WTC11 (cell line): Measurements from ENCODE around the gene TEDC2. TPM values are rescaled to one million over a fixed set of nuclear protein-coding genes. Genes with fewer than 3 reads are reported as not detected.

Source experiments
- ATAC-seq: fragments of 200-7000 bp; cut with Tn5 transposase; 2 replicates; pipeline ENCODE4 v1.10.0; 2021; ENCODE audit warnings: mild to moderate bottlenecking, moderate library complexity
- CTCF ChIA-PET: fragments of 300-600 bp; sonication (Branson Sonifier 250); formaldehyde crosslinking; loops from one replicate; lab custom pipeline; 2021; ENCODE audit warnings: antibody characterized with exemption; lab: Charles Lee
- POLR2A ChIA-PET: fragments of 350-600 bp; sonication (Branson Sonifier 250); formaldehyde crosslinking; loops from one replicate; lab custom pipeline; 2021; ENCODE audit warnings: antibody characterized with exemption; lab: Charles Lee
- DNase-seq: peaks from one replicate; pipeline ENCODE4 v3.0.0; 2021; ENCODE audit warnings: low spot score
- H3K27ac Mint-ChIP-seq: 2 replicates; pipeline ENCODE4 v1.8.0; 2021; ENCODE audit warnings: mixed read lengths
- H3K27me3 Mint-ChIP-seq: 2 replicates; pipeline ENCODE4 v1.8.0; 2021; ENCODE audit warnings: low read depth, mild to moderate bottlenecking, moderate library complexity, mixed read lengths
- H3K36me3 Mint-ChIP-seq: 2 replicates; pipeline ENCODE4 v1.8.0; 2021; ENCODE audit warnings: mixed read lengths
- H3K4me1 Mint-ChIP-seq: 2 replicates; pipeline ENCODE4 v1.8.0; 2022; ENCODE audit warnings: mixed read lengths
- H3K4me3 Mint-ChIP-seq: 2 replicates; pipeline ENCODE4 v1.8.0; 2021; ENCODE audit warnings: mild to moderate bottlenecking, moderate library complexity, mixed read lengths
- H3K9me3 Mint-ChIP-seq: 2 replicates; pipeline ENCODE4 v1.8.0; 2021; ENCODE audit warnings: mixed read lengths
- CBFB ChIP-seq: sonication (generic); formaldehyde crosslinking; IDR thresholded peaks from 2 replicates; pipeline ENCODE4 v1.8.1; 2022; ENCODE audit warnings: mild to moderate bottlenecking, low read depth, missing genetic modification reagents
- CREM ChIP-seq: sonication (generic); formaldehyde crosslinking; IDR thresholded peaks from 2 replicates; pipeline ENCODE4 v1.8.1; 2022; ENCODE audit warnings: mild to moderate bottlenecking, missing genetic modification reagents, moderate library complexity
- FOXP1 ChIP-seq: sonication (generic); formaldehyde crosslinking; IDR thresholded peaks from 2 replicates; pipeline ENCODE4 v1.8.0; 2022; ENCODE audit warnings: missing genetic modification reagents, mild to moderate bottlenecking, moderate library complexity, borderline replicate concordance
- KAT7 ChIP-seq: sonication (generic); formaldehyde crosslinking; IDR thresholded peaks from 2 replicates; pipeline ENCODE4 v1.8.1; 2023; ENCODE audit warnings: missing genetic modification reagents, mild to moderate bottlenecking, borderline replicate concordance
- MYBL2 ChIP-seq: sonication (generic); formaldehyde crosslinking; IDR thresholded peaks from 2 replicates; pipeline ENCODE4 v1.8.1; 2023; ENCODE audit warnings: mild to moderate bottlenecking, moderate library complexity, missing genetic modification reagents
- NFATC4 ChIP-seq: fragments of 250-450 bp; sonication (Bioruptor Pico); IDR thresholded peaks from 2 replicates; pipeline ENCODE4 v1.9.0; 2021; ENCODE audit warnings: mild to moderate bottlenecking
- NFE2L1 ChIP-seq: sonication (generic); formaldehyde crosslinking; IDR thresholded peaks from 2 replicates; pipeline ENCODE4 v1.8.1; 2023; ENCODE audit warnings: missing genetic modification reagents
- NR2C2 ChIP-seq: sonication (generic); formaldehyde crosslinking; IDR thresholded peaks from 2 replicates; pipeline ENCODE4 v1.8.0; 2022; ENCODE audit warnings: mild to moderate bottlenecking, missing genetic modification reagents
- NR3C1 ChIP-seq: sonication (generic); formaldehyde crosslinking; conservative IDR thresholded peaks from 2 replicates; pipeline ENCODE4 v1.8.1; 2023; ENCODE audit warnings: low read depth, mild to moderate bottlenecking, missing genetic modification reagents
- OVOL2 ChIP-seq: fragments of 250-450 bp; sonication (Bioruptor Pico); IDR thresholded peaks from 2 replicates; pipeline ENCODE4 v1.9.0; 2021; ENCODE audit warnings: mild to moderate bottlenecking, borderline replicate concordance
- SP1 ChIP-seq: sonication (generic); formaldehyde crosslinking; conservative IDR thresholded peaks from 2 replicates; pipeline ENCODE4 v1.8.1; 2022; ENCODE audit warnings: missing genetic modification reagents
- ZBTB21 ChIP-seq: sonication (generic); formaldehyde crosslinking; IDR thresholded peaks from 2 replicates; pipeline ENCODE4 v1.8.1; 2023; ENCODE audit warnings: mild to moderate bottlenecking, missing genetic modification reagents, borderline replicate concordance
- ZNF416 ChIP-seq: fragments of 250-450 bp; sonication (Bioruptor Pico); IDR thresholded peaks from 2 replicates; pipeline ENCODE4 v1.9.0; 2021; ENCODE audit warnings: mild to moderate bottlenecking, inconsistent platforms
- total RNA-seq: library from RNA; stranded (reverse); gene quantifications from 3 replicates; pipeline ENCODE4 v1.2.3, GENCODE V29; 2021
- TF ChIP-seq, protein P1 (sequence below): sonication (generic); formaldehyde crosslinking; IDR thresholded peaks from 2 replicates; pipeline ENCODE4 v1.8.1; 2023; ENCODE audit warnings: mild to moderate bottlenecking, missing genetic modification reagents
- TF ChIP-seq, protein P2 (sequence below): sonication (generic); formaldehyde crosslinking; IDR thresholded peaks from 2 replicates; pipeline ENCODE4 v1.8.0; 2023; ENCODE audit warnings: missing genetic modification reagents
- TF ChIP-seq, protein P3 (sequence below): sonication (generic); formaldehyde crosslinking; IDR thresholded peaks from 2 replicates; pipeline ENCODE4 v1.8.0; 2022; ENCODE audit warnings: mild to moderate bottlenecking, missing genetic modification reagents
- TF ChIP-seq, protein P4 (sequence below): sonication (generic); formaldehyde crosslinking; IDR thresholded peaks from 2 replicates; pipeline ENCODE4 v1.8.0; 2022; ENCODE audit warnings: mild to moderate bottlenecking, missing genetic modification reagents
- TF ChIP-seq, protein P5 (sequence below): sonication (generic); formaldehyde crosslinking; IDR thresholded peaks from 2 replicates; pipeline ENCODE4 v1.8.1; 2022; ENCODE audit warnings: low read depth, mild to moderate bottlenecking, moderate library complexity, missing genetic modification reagents, borderline replicate concordance

Gene TEDC2
- total RNA-seq, 1 experiment from 2014 or later, result 61.6 TPM

DNA sequence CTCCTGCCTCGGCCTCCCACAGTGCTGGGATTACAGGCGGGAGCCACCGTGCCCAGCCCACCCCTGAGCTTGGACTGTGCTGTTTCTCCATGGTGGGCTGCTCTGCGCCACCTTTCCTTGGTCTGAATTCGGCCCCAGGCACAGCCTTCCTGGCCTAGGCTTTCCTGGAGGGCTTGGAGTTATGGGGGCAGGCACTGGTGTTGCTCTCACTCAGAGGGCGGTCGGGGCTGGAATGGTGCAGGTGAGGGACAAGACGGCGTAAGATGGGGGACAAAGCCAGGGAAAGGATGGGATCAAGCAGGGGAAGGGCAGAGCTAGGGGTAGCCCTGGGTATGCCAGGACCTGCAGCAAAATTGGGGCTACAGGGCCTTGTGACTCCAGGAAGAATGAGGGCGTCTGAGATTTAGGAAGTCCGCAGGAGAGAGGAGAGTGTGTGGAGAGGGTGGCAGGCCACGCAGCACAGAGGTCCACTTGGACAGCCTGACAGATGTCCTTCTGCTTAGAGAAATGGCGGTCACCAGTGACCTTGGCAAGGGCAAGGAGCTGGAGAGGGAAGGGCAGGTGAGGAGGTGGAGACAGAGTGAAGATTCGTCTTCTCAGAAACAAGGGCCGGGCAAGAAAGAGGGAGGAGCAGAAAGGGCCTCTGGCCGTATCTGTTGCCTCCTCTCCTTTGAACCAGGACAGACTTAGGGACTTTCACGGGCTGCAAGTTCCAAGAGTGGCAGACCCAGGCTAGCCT is 52.3 kb downstream of the TEDC2 start (continued):
- no peak for TF ChIP-seq NR3C1
- TF ChIP-seq NFE2L1 (CRISPR knock-in tag), result no peak
- TF ChIP-seq, protein P1, sequence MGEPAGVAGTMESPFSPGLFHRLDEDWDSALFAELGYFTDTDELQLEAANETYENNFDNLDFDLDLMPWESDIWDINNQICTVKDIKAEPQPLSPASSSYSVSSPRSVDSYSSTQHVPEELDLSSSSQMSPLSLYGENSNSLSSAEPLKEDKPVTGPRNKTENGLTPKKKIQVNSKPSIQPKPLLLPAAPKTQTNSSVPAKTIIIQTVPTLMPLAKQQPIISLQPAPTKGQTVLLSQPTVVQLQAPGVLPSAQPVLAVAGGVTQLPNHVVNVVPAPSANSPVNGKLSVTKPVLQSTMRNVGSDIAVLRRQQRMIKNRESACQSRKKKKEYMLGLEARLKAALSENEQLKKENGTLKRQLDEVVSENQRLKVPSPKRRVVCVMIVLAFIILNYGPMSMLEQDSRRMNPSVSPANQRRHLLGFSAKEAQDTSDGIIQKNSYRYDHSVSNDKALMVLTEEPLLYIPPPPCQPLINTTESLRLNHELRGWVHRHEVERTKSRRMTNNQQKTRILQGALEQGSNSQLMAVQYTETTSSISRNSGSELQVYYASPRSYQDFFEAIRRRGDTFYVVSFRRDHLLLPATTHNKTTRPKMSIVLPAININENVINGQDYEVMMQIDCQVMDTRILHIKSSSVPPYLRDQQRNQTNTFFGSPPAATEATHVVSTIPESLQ (CRISPR knock-in tag), result no peak
- TF ChIP-seq, protein P2, sequence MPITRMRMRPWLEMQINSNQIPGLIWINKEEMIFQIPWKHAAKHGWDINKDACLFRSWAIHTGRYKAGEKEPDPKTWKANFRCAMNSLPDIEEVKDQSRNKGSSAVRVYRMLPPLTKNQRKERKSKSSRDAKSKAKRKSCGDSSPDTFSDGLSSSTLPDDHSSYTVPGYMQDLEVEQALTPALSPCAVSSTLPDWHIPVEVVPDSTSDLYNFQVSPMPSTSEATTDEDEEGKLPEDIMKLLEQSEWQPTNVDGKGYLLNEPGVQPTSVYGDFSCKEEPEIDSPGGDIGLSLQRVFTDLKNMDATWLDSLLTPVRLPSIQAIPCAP (CRISPR knock-in tag), result no peak
- TF ChIP-seq OVOL2, result no peak
- no peak for TF ChIP-seq NFATC4 (CRISPR knock-in tag)
- TF ChIP-seq CREM (CRISPR knock-in tag), result no peak

DNA sequence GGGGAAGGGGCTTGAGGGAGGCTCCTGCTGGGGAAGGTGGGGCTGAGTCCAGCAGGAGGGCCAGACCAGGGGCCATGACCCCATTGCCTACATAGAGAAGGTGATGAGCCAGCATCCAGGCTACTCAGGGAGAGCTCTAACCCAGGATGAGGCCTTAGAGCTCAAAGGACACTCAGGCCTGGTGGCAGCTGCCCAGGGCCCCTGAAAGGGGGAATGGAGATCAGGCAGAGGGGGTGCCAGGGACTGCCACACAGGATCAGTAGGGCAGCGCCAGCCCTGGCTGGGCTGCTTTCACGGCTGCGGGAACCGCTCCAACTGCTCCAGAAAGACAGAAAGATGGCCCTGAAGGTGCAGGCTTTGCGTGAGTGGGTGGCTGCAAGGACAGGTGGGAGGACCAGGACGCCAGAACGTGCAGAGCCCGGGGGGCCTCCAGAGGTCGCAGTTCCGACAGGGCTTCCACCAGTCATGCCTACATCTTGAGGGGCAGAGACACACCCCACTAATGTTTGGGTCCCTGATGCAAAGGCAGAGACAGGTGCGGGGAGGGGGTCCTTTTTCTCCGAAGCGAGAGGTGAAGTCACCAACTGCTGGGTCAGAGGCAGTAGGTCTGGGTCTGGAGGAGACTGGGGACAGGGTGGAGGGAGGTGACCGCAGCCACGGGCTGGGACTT is 53.0 kb downstream of the TEDC2 start:
- H3K9me3 Mint-ChIP-seq, result no peaks in the 10 kb centered on the region
- peak; percentile 62 for DNase-seq
- ChIA-PET POLR2A (interaction anchor here (0.9 to 1.7 kb wide), 3 partner anchors 18 to 25 kb away, joined by 3 to 7 read pairs (median 6); partner anchors contain the start of genes CEMP1 and PDPK1), CTCF (interaction anchor here (0.6 to 3.0 kb wide), 8 partner anchors 11 to 45 kb away, joined by 3 to 30 read pairs (median 4); partner anchors contain the start of genes NTN3 and PDPK1)
- peak; percentile 38 for ATAC-seq
- peaks cover 4% of the 10 kb centered on the region for H3K27me3 Mint-ChIP-seq
- H3K4me3 Mint-ChIP-seq, result peak overlapping the region; percentile 82
- peak overlapping the region; percentile 94 for H3K27ac Mint-ChIP-seq
- TF ChIP-seq, protein P3, sequence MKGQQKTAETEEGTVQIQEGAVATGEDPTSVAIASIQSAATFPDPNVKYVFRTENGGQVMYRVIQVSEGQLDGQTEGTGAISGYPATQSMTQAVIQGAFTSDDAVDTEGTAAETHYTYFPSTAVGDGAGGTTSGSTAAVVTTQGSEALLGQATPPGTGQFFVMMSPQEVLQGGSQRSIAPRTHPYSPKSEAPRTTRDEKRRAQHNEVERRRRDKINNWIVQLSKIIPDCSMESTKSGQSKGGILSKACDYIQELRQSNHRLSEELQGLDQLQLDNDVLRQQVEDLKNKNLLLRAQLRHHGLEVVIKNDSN, result no peak
- TF ChIP-seq, protein P4, sequence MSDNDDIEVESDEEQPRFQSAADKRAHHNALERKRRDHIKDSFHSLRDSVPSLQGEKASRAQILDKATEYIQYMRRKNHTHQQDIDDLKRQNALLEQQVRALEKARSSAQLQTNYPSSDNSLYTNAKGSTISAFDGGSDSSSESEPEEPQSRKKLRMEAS (CRISPR knock-in tag), result peak; percentile 50; the same call in 1 of the 2 replicates
- TF ChIP-seq, all 79 proteins: peak for 1
- H3K4me1 Mint-ChIP-seq, result peaks cover 46% of the 10 kb centered on the region
- no peaks in the 10 kb centered on the region for H3K36me3 Mint-ChIP-seq

DNA sequence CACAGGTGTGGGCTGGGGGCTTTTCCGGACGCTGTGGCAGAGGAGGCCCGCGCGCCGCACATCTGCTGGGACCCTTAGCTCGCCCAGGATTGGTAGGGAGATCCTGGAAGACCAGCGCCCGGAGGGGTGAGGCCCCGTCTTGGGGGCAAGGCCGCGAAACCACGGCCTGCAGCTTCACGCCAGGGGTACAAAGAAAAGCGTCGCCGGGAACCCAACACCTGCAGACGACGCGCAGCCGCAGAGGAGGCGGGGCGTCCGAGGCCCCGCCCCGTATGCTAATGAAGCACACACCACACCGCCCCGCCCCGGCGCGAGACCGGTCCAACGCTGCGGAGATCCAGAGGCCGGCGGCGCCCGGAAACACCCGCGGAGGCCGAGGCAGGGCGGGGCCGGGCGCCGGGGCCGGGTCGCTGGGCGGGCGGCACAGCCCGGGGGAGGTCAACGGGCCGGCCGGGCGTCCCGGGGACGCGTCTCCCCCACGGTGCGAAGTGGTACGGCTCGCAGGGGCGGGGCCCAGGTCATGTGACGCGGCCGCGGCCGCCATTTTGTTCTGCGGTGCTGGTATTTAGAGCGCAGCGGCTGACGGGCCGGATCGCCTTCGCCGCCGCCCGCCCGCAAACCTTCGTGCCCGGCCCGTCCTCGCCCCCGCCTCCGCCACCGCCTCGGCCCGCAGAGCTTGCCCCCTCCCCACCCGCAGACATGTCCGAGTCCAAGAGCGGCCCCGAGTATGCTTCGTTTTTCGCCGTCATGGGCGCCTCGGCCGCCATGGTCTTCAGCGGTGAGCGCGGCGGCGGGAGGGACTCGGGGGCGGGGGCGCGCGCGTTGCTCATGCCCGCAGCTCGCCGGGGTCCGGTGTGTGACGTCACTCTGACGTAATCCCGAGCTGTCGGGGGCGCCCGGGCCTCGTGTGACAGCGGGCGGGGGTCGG is 53.8 kb downstream of the TEDC2 start, which contains the start of gene ATP6V0C:
Gene ATP6V0C (plus strand): TSS at position 548 of the 928 bp plus-strand sequence. CDS start 152 bp downstream, at position 700.
- POLR2A ChIA-PET, result interaction anchor here (1.2 to 1.7 kb wide), 2 partner anchors 19 to 24 kb away, joined by 6 to 7 read pairs; partner anchors contain the start of gene PDPK1
- Mint-ChIP-seq H3K4me3 (peak within 1 kb of the TSS; percentile 82), H3K27ac (peak within 1 kb of the TSS; percentile 94), H3K9me3 (no peaks in the 10 kb centered on the region), H3K4me1 (peaks cover 46% of the 10 kb centered on the region), H3K27me3 (peaks cover 4% of the 10 kb centered on the region), H3K36me3 (no peaks in the 10 kb centered on the region)
- ATAC-seq, result peak; percentile 85
- DNase-seq, result peak; percentile 92
- CTCF ChIA-PET, result interaction anchor here (0.6 to 3.0 kb wide), 10 partner anchors 10 to 262 kb away, joined by 3 to 30 read pairs (median 4); partner anchors contain the start of genes ECI1, NTN3 and PDPK1
- TF ChIP-seq, protein P3, result peak; percentile 94
- TF ChIP-seq NFE2L1 (CRISPR knock-in tag), result 0 out of 2 replicates have a peak, but pooled peaks have one; percentile 43
- TF ChIP-seq CBFB (CRISPR knock-in tag), result 0 out of 2 replicates have a peak, but pooled peaks have one; percentile 20
- 0 out of 2 replicates have a peak, but pooled peaks have one; percentile 29 for TF ChIP-seq ZNF416 (CRISPR knock-in tag)
- TF ChIP-seq CREM (CRISPR knock-in tag), result peak; percentile 59; the same call in 1 of the 2 replicates
- peak; percentile 97 for TF ChIP-seq ZBTB21 (CRISPR knock-in tag)
- TF ChIP-seq, protein P5, sequence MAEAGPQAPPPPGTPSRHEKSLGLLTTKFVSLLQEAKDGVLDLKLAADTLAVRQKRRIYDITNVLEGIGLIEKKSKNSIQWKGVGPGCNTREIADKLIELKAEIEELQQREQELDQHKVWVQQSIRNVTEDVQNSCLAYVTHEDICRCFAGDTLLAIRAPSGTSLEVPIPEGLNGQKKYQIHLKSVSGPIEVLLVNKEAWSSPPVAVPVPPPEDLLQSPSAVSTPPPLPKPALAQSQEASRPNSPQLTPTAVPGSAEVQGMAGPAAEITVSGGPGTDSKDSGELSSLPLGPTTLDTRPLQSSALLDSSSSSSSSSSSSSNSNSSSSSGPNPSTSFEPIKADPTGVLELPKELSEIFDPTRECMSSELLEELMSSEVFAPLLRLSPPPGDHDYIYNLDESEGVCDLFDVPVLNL (CRISPR knock-in tag), result 0 out of 2 replicates have a peak, but pooled peaks have one; percentile 40
- peak; percentile 66; the same call in 1 of the 2 replicates for TF ChIP-seq FOXP1 (CRISPR knock-in tag)
- no peak for TF ChIP-seq NR2C2
- TF ChIP-seq MYBL2, result 0 out of 2 replicates have a peak, but pooled peaks have one; percentile 56
- no peak for TF ChIP-seq KAT7 (CRISPR knock-in tag)
- peak; percentile 96 for TF ChIP-seq SP1 (CRISPR knock-in tag)
